Keratinocyte (primary cell): ENCODE data around the gene PLEKHA1.

Source experiments
- EZH2 ChIP-seq: IDR thresholded peaks from one replicate; pipeline ENCODE4 v1.6.1; 2012; ENCODE audit warnings: inconsistent platforms, mild to moderate bottlenecking, low read length, moderate library complexity
- TF ChIP-seq, protein P1 (sequence below), 3 experiments: IDR thresholded peaks in 1 of 3; conservative IDR thresholded peaks in 1 of 3; optimal IDR thresholded peaks in 1 of 3; 2 replicates in 2 of 3; 3 replicates in 1 of 3; pipeline versions ENCODE3 to v1.5.1; 2011; ENCODE audit warnings: low read length in 3 of 3, mild to moderate bottlenecking in 3 of 3, moderate library complexity in 2 of 3, control low read depth in 1 of 3, inconsistent platforms in 1 of 3; ENCODE audit not compliant: insufficient read depth in 2 of 3; ENCODE audit errors: extremely low read depth in 1 of 3

DNA sequence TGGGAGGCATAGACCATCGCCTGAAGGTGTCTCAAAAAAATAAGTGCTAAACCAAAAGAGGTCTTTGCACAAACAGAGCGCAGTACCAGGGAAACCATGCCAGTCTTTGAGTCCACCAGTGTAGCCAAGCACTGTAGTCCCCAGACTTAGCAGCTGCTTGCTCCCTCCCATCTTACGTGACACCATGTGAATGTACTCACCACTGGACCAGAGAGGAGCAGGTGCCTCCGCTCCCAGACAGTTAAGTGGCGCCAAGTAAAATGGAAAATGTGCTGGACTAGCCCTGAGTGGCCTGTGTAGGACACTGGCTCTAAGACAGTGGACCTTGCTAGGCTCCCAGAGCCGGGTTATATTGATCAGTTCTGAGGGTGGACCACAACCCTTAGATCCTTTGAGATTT is 47.7 kb upstream of the PLEKHA1 start:
- TF ChIP-seq, protein P1, sequence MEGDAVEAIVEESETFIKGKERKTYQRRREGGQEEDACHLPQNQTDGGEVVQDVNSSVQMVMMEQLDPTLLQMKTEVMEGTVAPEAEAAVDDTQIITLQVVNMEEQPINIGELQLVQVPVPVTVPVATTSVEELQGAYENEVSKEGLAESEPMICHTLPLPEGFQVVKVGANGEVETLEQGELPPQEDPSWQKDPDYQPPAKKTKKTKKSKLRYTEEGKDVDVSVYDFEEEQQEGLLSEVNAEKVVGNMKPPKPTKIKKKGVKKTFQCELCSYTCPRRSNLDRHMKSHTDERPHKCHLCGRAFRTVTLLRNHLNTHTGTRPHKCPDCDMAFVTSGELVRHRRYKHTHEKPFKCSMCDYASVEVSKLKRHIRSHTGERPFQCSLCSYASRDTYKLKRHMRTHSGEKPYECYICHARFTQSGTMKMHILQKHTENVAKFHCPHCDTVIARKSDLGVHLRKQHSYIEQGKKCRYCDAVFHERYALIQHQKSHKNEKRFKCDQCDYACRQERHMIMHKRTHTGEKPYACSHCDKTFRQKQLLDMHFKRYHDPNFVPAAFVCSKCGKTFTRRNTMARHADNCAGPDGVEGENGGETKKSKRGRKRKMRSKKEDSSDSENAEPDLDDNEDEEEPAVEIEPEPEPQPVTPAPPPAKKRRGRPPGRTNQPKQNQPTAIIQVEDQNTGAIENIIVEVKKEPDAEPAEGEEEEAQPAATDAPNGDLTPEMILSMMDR (optimal IDR thresholded peaks at IDR 0.05 in 1 of 3, IDR thresholded peaks at IDR 0.05 in 1 of 3, conservative IDR thresholded peaks at IDR 0.05 in 1 of 3; ENCODE audit: extremely low read depth in 1 of 3, insufficient read depth in 2 of 3, low read length in 3 of 3), result no peak
- TF ChIP-seq EZH2, result no peak
